ENCODE data around the gene ADAM12.

ADAM12 gene

DNA sequence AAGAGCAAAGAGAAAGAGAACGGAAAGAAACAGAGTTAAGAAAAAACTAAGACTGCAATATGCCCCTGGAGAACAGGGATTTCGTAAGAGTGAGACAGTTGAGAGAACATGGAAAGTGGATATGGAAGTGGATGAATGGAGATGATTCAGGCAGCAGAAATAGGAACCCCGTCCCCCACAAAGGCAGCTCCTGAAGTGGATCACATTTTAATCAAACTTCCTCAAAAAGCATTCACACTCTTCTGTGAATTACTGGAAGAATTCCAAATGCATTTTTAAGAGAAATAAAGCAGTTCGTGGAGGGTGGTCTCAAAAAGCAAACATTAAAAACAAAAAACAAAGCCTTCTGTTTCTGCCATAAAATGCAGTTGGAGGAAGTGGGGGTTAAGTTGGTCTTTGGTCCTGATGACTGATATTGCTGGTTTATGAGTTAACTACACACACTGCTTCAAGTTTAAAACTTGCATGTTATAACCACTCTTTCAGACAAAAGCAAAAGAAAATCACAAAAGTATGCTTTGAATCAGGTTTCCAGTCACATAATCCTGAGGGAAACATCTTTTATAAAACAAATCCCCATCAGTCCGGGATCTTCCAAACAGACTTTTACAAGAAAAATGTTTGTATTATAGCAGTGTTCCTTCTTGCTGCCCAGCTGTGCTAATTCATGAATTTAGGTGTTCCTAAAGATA, 277.6 kb downstream of the ADAM12 start:
- H3K4me3 ChIP-seq (ENCODE audit: low read depth, low read length), result no peak overlapping the region
- H3K27me3 ChIP-seq, result no peaks in the 10 kb centered on the region
- DNase-seq, result no peak
- H3K9me3 ChIP-seq, result no peaks in the 10 kb centered on the region
- TF ChIP-seq CTCF (IDR thresholded peaks at IDR 0.05; ENCODE audit: low read depth, low read length), result no peak
- no peaks in the 10 kb centered on the region for H3K4me1 ChIP-seq
- H3K36me3 ChIP-seq, result no peaks in the 10 kb centered on the region

- Histone ChIP-seq H3K9me3 (no peaks in the 10 kb centered on the region), H3K27me3 (no peaks in the 10 kb centered on the region), H3K4me3 (ENCODE audit: low read depth, low read length) (no peak overlapping the region), H3K36me3 (no peaks in the 10 kb centered on the region), H3K4me1 (no peaks in the 10 kb centered on the region)
- TF ChIP-seq CTCF (IDR thresholded peaks at IDR 0.05; ENCODE audit: low read depth, low read length), result no peak
- DNase-seq, result no peak
Measured at GRCh38 chr10:126109893-126110292, 278.4 kb downstream of the ADAM12 start.

- no peak for DNase-seq
- no peak for TF ChIP-seq CTCF (IDR thresholded peaks at IDR 0.05; ENCODE audit: low read depth, low read length)
- no peaks in the 10 kb centered on the region for H3K4me1 ChIP-seq
- H3K4me3 ChIP-seq (ENCODE audit: low read depth, low read length), result no peak overlapping the region
- H3K36me3 ChIP-seq, result no peaks in the 10 kb centered on the region
- H3K9me3 ChIP-seq, result no peaks in the 10 kb centered on the region
- no peaks in the 10 kb centered on the region for H3K27me3 ChIP-seq
Measured at GRCh38 chr10:126108693-126109092, 279.6 kb downstream of the ADAM12 start.

- no peak overlapping the region for H3K4me3 ChIP-seq (ENCODE audit: low read depth, low read length)
- H3K27me3 ChIP-seq, result no peaks in the 10 kb centered on the region
- no peaks in the 10 kb centered on the region for H3K36me3 ChIP-seq
- DNase-seq, result no peak
- no peak for TF ChIP-seq CTCF (IDR thresholded peaks at IDR 0.05; ENCODE audit: low read depth, low read length)
- no peaks in the 10 kb centered on the region for H3K4me1 ChIP-seq
- H3K9me3 ChIP-seq, result no peaks in the 10 kb centered on the region
Measured at GRCh38 chr10:126104767-126105166, 283.5 kb downstream of the ADAM12 start.

DNA sequence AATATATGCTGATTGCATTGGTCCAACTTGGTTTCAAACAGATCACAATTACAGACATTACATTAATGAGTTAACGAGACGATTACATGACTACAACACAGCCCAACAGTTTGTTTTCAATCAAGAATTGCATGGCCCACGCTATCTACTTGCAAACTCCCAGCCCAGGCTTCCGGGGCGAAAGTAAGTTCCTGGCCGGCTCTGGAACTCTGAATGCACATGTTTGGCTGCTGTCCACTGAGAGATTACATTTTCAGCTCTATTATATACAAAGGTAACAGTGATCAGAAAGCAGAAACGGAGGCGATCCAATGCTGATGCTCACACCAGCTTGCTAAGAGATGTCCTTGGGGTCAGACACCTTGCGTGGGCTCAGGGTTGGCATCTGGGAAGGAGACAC, 285.6 kb downstream of the ADAM12 start:
- Histone ChIP-seq H3K4me1 (no peaks in the 10 kb centered on the region), H3K27me3 (no peaks in the 10 kb centered on the region), H3K4me3 (ENCODE audit: low read depth, low read length) (no peak overlapping the region), H3K36me3 (no peaks in the 10 kb centered on the region), H3K9me3 (no peaks in the 10 kb centered on the region)
- DNase-seq, result no peak
- TF ChIP-seq CTCF (IDR thresholded peaks at IDR 0.05; ENCODE audit: low read depth, low read length), result no peak

DNA sequence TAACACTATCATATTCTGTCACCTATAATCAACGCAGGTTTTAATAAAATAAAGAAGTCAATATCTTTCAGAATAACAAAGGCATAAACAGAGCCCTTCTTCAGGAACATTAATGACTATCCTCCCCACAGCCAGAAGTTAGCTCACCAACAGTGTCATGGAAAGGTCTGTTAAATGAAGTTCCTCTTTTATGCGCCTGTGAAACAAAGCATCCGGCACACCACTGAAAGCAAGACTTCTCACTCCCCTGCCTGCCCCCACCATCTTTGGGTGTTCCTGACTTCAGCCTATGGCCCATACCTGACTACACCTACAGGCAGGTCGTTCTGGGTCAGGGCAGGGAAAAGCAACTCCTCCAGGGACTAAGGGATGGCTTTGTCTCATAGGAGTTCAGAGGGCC, 286.5 kb downstream of the ADAM12 start:
- Histone ChIP-seq H3K4me1 (no peaks in the 10 kb centered on the region), H3K9me3 (no peaks in the 10 kb centered on the region), H3K27me3 (no peaks in the 10 kb centered on the region), H3K36me3 (no peaks in the 10 kb centered on the region), H3K4me3 (ENCODE audit: low read depth, low read length) (no peak overlapping the region)
- no peak for TF ChIP-seq CTCF (IDR thresholded peaks at IDR 0.05; ENCODE audit: low read depth, low read length)
- no peak for DNase-seq

Data from BE2C (cell line).